HG03520 (cell line): ENCODE results near the gene PDLIM5.
"Not testable (repeated sequence)": the region's sequence is repeated elsewhere in the genome, so short reads cannot be mapped to it uniquely, and the experiment has no call there.

Experiments
- ATAC-seq: cut with Tn5 transposase; IDR thresholded peaks from one replicate; pipeline ENCODE4 v1.9.1; 2021; ENCODE audit warnings: mild to moderate bottlenecking, moderate library complexity; ENCODE audit not compliant: unreplicated experiment

PDLIM5 gene

GRCh38 chr4:94550851-94551250 is 99.1 kb downstream of the PDLIM5 start:
- no peak for ATAC-seq

GRCh38 chr4:94551643-94552564 is 100.2 kb downstream of the PDLIM5 start:
- no peak for ATAC-seq

GRCh38 chr4:94556047-94556446 is 104.3 kb downstream of the PDLIM5 start:
- ATAC-seq, result not testable (repeated sequence)

GRCh38 chr4:94557632-94558031 is 105.9 kb downstream of the PDLIM5 start:
- ATAC-seq, result not testable (repeated sequence)

- ATAC-seq, result no peak
Measured at GRCh38 chr4:94558392-94558904, 106.7 kb downstream of the PDLIM5 start.

- no peak for ATAC-seq
Measured at GRCh38 chr4:94559351-94559806, 107.6 kb downstream of the PDLIM5 start.

- no peak for ATAC-seq
Measured at GRCh38 chr4:94561249-94562024, 109.7 kb downstream of the PDLIM5 start.

GRCh38 chr4:94562285-94562684 is 110.5 kb downstream of the PDLIM5 start:
- no peak for ATAC-seq

GRCh38 chr4:94564252-94564651 is 112.5 kb downstream of the PDLIM5 start:
- ATAC-seq, result no peak

GRCh38 chr4:94566420-94566819 is 114.7 kb downstream of the PDLIM5 start:
- no peak for ATAC-seq

- ATAC-seq, result no peak
Measured at GRCh38 chr4:94567811-94568210, 116.1 kb downstream of the PDLIM5 start.

- ATAC-seq, result no peak
Measured at GRCh38 chr4:94570558-94570957, 118.8 kb downstream of the PDLIM5 start.

- ATAC-seq, result no peak
Measured at GRCh38 chr4:94571298-94571697, 119.6 kb downstream of the PDLIM5 start.

- no peak for ATAC-seq
Measured at GRCh38 chr4:94571715-94572114, 120.0 kb downstream of the PDLIM5 start.

- no peak for ATAC-seq
Measured at GRCh38 chr4:94574050-94574449, 122.3 kb downstream of the PDLIM5 start.

- ATAC-seq, result no peak
Measured at GRCh38 chr4:94574616-94575015, 122.9 kb downstream of the PDLIM5 start.

- no peak for ATAC-seq
Measured at GRCh38 chr4:94575652-94576051, 123.9 kb downstream of the PDLIM5 start.

GRCh38 chr4:94576210-94576609 is 124.5 kb downstream of the PDLIM5 start:
- ATAC-seq, result no peak

- ATAC-seq, result no peak
Measured at GRCh38 chr4:94577136-94577535, 125.4 kb downstream of the PDLIM5 start.

- no peak for ATAC-seq
Measured at GRCh38 chr4:94578195-94578594, 126.5 kb downstream of the PDLIM5 start.

GRCh38 chr4:94581766-94582165 is 130.0 kb downstream of the PDLIM5 start:
- no peak for ATAC-seq

- no peak for ATAC-seq
Measured at GRCh38 chr4:94582517-94582916, 130.8 kb downstream of the PDLIM5 start.
